ENCODE results near the gene XAGE5.
A peak's percentile ranks its signal among the peaks of the same experiment; 100 is the strongest.
"Not testable (repeated sequence)": the region's sequence is repeated elsewhere in the genome, so short reads cannot be mapped to it uniquely, and the experiment has no call there.

XAGE5 gene, protein sequence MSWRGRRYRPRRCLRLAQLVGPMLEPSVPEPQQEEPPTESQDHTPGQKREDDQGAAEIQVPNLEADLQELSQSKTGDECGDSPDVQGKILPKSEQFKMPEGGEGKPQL

DNA sequence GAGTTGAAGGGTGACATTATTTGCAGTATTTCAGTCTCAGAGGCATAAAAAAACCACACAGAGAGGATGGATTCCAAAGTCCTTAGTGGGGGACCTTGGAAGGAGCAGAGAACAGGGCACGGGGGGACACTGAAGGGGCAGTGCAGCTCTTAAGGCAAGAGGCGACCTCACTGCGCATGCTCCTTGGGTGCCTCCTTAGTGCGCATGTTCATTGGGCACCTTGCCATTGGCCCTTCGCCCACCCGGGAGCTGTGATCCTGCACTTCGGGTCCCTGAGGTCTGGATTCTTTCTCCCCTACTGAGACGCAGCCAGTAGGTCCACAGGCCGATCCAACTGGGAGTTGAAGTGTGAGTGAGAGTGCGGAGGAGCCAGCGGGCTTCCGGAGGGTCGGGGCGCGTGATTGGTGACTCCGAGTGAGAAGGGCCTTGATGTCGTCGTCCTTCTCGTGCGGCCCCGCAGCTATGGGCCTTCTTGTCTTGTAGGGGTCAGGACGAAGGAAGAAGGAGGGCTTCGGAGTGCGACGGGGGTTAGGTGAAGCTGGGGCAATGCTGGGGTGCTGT, at the start of gene XAGE5:
TSS of gene XAGE5 (plus strand) at position 223 of the 561 bp plus-strand sequence. CDS start 1,280 bp downstream, outside the sequence.
- no peak for DNase-seq

DNA sequence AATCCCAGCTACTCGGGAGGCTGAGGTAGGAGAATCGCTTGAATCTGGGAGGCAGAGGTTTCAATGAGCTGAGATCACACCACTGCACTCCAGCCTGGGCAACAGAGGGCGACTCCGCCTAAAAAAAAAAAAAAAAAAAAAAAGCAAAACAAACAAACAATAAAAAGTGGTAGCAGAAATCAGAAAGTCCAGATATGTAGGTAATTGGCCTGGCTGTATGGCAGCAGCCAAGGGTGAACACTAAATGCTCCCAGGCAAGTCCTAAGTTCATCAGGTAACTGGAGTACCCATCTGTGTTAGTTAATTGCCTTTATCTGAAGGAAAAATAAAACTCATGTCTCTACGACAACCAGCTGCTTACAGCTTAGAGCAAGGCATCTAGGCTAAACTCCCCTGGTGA, 45.1 kb upstream of the XAGE5 start:
- not testable (repeated sequence) for DNase-seq

GRCh38 chrX:52773504-52773903, 37.6 kb upstream of the XAGE5 start:
- DNase-seq, result not testable (repeated sequence)

GRCh38 chrX:52797327-52797726, 13.8 kb upstream of the XAGE5 start, which contains the start of gene SPANXN5:
Gene SPANXN5 (minus strand): TSS chrX:52797427. CDS start chrX:52797348, 79 bp downstream.
- not testable (repeated sequence) for DNase-seq

GRCh38 chrX:52804876-52805275, 6.2 kb upstream of the XAGE5 start:
- DNase-seq, result not testable (repeated sequence)

- DNase-seq, result no peak
Observed at GRCh38 chrX:52819788-52820187, 8.7 kb downstream of the XAGE5 start.

DNA sequence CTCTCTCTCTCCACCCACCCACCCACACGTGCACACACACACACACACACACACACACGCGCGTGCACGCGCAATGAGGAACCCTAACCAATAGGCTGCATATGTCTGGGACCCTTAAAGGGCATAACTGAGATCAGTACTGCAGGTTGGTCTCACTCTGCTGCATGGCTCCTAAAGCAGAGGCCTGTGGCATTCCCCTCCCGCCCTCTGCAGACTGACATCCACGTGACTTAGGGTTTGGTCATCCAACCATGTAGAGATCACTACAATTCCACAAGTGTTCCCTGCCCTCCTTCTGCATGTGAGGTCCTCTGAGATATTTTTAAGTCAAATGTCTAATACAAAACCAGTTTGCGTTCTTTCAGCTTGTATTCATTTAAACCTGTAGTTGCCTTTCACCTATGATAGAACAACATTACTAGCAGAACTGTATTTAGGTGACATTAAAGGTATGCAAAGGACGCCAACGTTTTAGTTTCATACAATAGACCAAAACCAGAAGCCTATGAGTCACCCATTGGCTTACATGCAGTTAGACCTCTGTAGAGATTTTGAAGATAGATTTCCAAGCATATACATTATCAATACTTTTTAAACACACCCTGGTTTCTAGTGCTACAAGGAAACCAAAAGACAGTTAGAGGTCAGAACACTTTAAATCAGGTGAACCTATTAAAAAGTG, 10.1 kb downstream of the XAGE5 start:
- no peak for DNase-seq

DNA sequence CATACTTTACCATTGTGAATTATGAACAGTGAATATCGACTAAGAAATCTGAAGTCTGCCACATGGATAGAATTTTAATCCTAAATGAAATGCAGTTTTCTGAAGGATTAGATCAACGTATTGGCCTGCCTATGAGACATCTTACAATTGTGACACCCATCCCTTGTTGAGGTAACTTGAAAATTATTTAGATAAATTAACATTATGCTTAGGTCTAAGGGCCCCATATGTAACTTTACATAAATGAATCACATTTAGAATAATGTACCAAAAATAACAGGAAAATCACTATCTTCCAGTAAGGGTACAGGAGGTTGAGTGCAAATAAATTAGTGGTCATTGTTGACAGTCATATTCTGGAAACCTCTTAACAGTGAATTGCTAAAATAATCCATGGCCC, 13.5 kb downstream of the XAGE5 start:
- no peak for DNase-seq

DNA sequence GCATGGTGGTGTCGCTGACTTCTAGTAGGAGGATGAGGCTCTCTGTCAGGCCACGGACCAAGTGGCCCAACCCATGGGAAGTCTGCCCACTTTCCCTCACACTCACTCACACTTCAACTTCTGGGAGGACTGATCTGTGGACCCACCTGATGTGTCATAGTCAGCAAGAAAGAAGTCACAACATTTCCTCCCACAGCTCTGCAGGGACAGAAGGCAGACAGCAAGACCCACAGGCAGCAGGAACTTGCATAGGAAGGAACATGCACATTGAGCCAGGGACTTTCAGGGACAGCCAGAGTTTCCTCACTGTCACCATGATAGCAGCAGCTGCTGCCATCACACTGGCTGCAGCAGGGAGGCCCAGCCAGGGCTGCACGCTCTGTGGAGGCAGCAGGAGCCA, 19.5 kb downstream of the XAGE5 start:
- DNase-seq, result no peak

DNA sequence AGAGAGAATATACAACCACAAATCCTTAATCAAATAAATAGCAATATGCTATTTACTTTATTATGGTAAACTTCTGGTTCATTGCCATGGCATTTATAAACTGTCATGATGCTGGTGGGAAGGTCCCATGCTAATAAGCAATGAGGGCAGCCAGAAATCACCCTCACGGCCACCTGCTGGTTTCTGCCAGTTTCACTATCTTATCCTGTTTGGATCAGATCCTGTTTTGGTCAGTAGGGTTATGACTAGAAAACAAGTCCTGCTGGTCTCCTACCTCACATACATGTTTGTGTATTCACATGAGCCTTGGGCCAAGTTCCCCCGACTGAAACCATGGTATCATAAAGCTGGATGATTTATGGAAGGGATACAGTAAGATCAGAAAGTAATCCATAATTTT, 28.1 kb downstream of the XAGE5 start:
- no peak for DNase-seq

- DNase-seq, result not testable (repeated sequence)
Observed at GRCh38 chrX:52843619-52844018, 32.5 kb downstream of the XAGE5 start.

GRCh38 chrX:52852110-52852860, 41.2 kb downstream of the XAGE5 start:
- peak; percentile 33 for DNase-seq

DNA sequence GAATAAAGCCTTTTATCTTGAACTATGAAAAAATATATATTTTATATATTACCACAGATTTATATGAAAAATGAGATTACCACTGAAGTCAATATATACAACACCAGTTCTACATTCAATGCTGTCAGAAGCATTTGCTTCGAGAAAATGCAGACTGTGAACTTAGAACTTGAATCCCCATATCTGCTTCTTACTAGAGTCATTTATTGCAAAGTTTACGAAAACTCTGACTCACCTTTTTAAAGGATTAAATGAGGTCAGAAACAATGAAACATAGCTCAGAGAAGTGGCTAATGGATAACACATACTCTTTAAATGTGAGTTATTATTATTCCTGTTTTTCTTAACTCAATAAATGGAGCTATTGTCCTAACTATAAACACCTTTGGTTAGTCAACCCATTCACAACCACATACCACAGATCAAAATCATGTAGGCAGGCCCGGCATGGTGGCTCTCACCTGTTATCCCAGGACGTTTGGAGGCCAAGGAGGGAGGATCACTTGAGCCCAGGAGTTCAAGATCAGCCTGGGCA, 46.0 kb downstream of the XAGE5 start:
- not testable (repeated sequence) for DNase-seq

DNA sequence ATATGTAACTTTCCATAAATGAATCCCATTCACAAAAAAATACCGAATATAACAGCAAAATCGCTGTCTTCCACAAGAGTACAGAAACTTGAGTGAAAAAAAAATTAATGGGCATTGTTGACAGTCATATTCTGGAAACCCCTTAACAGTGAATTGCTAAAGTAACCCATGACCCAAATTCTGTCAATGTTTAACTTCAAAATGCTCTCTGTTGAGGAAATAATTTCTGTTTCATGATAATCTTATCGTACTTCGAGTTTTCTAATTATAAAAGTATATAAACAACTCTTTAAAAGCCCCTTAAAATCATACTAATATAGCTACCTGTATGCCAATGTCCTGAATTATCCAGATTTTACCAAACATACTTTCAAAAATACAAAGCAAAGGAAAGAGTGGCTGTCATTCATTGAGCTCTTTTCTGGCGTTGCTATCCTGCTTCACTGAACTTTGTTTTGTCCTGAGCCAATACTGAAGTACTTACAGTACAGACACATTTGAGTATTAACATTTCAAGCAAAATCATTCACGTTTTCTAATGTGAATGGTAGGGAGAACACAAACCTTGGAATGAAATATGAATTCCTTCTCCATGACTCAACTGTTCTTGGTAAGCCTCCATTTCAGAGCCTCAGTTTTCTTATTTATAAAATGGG, 54.4 kb downstream of the XAGE5 start:
- no peak for DNase-seq

Data from fibroblast of skin of right quadriceps (primary cell).